Measurements from ENCODE around the gene ACAP2.
"Not testable (repeated sequence)": the region's sequence is repeated elsewhere in the genome, so short reads cannot be mapped to it uniquely, and the experiment has no call there.

Gene ACAP2

DNA sequence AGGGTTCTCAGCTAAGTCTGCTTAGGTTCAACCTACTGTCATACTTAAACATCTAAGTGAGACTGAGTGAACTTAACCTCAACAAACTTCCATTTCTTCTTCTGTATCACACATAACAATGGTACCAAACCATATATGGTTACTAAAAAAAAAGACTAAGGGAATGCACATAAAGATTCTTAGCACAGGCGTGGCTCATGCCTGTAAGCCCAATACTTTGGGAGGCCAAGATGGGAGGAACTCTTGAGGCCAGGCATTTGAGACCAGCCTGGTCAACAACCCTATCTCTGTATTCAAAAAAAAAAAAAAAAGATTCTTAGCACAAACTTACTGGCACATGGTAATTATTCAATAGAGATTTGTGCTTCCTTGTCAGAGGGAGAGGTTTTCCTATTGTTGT, 57.9 kb downstream of the ACAP2 start:
- no peak for FAIRE-seq

DNA sequence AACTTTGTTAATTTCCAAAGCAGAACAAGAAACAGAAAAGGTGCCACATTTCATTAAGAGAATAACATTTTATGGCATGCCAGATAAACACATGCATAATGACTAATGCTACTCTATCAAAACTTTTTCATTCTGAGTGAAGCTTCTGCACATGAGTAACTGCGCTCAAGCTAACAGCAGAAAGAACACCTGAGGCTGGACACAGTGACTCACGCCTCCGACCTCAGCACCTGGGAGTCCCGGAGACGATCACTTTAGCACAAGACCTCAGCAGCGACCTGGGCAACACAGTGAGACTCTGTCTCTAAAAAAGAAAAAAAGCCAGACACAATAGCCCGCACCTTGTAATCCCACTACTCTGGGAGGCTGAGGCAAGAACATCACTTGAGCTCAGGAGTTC, 70.6 kb downstream of the ACAP2 start:
- FAIRE-seq, result no peak

DNA sequence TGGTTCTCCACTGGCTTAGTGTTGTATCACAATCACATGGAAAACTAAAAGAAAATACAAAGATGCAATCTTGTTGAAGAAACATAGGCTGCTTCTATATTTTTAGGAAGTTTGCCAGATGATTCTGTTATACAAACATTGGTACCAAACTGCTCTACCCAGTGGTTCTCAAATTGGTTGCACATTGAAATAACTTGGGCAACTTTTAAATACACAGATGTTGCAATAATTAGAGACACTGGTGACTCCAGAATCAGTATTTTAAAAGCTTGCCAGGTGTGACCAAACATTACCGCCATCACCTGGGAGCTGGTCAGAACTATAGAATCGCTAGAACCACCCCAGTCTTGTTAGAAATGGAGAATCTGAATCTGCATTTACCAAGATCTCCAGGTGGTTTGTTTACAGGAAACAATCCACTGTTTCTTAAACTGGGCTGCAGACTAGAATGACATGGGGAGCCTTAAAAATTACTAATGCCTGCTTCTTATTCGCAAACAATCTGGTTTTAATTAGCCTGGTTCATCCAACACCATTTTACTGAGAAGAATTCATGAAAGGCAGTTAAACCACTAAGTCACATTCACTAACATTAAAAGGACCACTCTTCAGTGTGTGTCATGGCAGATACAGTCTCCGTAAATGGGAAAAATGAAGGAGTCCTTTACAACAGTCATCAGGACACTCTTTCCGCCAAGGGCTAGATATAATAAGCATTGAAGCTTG, 76.5 kb downstream of the ACAP2 start:
- FAIRE-seq, result no peak

DNA sequence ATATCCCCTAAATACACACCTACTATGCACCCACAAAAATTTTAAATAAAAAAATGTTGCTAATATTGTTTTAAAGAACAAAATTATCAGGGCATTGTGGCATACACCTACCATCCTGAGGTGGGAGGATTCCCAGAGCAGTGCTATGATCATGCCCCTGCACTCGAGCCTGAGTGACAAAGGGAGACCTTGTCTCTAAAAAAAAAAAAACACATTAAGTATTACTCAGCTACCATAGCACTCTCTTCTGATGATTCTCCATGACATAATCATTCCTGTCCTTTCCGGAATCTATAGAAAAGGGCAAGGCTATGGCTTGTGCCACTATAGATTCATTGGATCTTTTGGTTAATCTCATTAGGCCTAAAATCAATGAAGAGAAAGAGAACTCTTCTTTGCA, 77.4 kb downstream of the ACAP2 start:
- no peak for FAIRE-seq

DNA sequence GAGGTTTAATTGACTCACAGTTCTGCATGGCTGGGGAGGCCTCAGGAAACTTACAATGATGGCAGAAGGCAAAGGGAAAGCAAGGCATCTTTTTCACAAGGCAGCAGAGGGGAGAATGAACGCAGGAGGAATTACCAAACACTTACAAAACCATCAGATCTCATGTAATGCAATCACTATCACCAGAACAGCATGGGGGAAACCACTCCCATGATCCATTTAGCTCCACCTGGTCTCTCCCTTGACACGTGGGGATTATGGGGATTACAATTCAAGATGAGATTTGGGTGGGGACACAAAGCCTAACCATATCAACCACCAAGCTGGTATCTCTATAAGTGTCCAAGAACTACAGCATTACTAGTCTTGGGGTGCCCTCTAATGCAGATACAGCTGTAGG, 85.0 kb downstream of the ACAP2 start:
- FAIRE-seq, result not testable (repeated sequence)

DNA sequence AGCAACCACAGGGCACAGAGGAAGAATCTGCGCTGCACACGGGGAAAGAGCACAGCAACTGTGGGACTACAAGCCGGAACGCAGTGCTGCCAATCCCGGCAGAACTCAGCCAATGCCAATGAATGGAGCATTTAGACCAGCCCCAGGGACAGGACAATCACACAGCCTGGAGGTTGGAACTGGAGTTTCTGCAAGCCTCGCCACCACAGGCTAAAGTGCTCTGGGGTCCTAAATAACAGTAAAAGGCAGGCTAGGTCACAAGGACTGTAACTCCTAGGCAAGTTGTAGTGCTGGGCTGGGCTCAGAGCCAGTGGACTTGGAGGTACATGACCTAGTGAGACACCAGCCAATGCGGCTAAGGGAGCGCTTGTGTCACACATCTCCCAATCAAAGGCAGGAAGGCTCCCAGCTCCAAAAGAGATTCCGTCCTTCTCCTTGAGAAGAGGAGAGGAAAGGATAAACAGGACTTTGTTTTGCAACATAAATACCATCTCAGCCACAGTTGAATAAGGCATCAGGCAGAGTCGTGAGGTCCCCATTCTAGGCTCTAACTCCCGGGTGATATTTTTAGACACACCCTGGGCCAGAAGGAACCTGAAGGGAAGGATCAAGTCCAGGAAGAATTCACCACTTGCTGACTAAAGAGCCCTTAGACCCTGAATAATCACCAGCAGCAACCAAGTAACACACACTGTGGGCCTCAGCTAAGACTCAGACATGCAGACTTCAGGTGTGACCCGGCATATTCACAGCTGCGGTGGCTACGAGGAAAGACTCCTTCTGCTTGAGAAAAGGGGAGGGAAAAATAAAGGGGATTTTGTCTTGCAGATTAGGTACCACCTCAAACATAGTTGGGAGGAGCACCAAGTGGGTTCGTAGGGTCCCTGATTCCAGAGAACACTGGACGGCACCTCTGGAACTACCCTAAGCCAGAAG, 86.4 kb downstream of the ACAP2 start:
- FAIRE-seq, result no peak

DNA sequence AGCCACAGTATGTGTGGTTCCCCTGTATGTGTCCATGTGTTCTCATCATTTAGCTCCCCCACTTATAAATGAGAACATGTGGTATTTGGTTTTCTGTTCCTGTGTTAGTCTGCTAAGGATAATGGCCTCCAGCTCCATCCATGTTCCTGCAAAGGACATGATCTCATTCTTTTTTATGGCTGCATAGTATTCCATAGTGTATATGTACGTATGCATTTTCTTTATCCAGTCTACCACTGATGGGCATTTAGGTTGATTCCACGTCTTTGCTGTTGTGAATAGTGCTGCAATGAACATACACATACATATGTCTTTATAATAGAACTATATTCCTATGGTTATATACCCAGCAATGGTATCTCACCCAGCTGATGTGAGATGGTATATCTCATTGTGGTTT, 88.8 kb downstream of the ACAP2 start:
- FAIRE-seq, result not testable (repeated sequence)

DNA sequence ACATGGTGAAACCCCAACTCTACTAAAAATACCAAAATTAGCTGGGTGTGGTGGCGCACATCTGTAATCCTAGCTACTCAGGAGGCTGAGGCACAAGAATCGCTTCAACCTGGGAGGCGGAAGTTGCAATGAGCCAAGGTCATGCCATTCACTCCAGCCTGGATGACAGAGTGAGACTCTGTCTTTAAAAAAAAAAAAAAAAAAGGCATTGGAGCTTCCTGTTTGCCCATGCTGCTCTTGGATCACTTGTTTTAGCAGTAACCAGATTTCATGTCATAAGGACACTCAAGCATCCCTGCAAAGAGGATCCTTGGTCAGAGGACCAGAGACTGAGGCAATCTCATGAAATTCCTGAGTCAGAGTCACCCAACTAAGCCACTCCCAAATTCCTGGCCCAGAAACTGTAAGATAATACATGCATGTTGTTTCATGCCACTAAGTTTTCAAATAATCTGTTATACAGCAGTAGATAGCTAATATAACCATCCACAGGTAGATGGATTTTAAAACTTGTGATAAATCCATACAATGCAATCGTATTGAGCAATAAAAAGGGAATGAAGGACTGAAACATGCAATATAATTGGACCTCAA, 89.8 kb downstream of the ACAP2 start:
- FAIRE-seq, result no peak

DNA sequence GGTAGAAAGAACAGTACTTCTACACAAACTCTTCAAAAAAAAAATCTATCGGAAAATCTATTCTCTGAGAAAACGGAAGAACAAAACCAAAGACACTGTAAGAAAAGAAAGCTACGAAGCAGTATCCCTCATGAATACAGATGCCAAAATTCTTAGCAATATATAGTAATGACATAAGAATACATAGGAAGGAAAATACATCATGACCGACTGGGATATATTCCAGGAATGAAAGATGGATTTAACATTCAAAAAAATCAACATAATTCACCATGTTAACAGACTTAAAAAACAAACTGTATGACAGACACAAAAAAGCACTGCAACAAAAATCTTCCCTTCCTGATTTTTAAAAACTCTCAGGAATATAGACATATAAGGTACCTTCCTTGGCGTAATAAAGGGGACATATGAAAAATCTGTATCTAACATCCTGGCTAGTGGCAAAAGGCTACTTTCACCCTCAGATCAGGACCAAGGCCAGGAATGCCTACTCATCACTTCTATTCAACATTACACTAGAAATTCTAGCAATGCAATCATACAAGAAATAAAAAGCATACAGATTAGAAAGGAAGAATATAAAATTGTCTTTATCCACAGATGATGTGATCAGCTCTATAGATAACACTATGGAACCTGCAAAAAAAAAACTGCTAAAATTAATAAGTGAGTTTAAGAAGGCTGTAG, 94.2 kb downstream of the ACAP2 start:
- FAIRE-seq, result no peak

DNA sequence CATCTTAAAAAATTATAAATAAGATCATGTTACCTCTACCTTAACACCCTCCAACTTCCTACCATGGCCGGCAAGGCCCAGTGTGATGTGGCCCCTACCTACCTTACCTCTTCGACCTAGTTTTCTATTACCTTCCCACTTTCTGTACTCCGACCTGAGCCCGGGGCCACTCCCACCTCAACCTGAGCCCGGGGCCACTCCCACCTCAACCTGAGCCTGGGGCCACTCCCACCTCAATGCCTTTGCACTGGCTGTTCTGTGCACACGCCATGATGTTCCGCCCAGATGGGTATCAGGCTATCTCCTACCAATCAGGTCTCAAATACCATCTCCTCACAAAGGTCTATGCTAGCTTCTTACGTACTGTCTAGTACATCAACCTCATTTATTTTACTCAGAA, 105.1 kb downstream of the ACAP2 start:
- no peak for FAIRE-seq

DNA sequence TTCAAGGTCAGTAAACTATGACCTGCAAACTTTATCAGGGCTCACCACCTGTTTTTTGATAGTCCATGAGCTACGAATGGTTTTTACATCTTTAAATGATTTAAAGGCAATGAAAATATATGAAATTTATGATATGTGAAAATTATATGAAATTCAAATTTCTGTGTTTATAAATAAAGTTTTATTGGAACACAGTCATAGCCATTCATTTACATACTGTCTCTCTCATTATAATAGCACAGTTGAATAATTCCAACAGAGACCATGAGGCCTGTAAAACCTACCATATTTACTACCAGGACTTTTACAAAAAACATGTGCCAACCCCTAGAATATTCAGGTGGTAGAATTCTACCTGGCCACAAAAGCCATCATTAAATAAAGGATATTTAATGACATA, 107.9 kb downstream of the ACAP2 start:
- FAIRE-seq, result no peak

DNA sequence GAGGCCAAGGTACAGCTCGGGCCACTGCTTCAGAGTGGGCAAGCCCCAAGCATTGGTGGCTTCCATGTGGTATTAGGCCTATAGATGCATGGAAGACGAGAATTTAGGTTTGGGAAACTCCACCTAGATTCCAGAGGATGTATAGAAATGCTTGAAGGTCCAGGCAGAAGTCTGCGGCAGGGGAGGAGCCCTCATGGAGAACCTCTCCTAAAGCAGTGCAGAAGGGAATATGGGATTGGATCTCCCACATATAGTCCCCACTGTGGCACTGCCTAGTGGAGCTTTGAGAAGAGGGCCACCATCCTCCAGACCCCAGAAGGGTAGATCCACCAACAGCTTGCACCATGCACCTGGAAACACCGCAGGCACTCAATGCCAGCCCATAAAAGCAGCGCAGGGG, 123.8 kb downstream of the ACAP2 start:
- no peak for FAIRE-seq

DNA sequence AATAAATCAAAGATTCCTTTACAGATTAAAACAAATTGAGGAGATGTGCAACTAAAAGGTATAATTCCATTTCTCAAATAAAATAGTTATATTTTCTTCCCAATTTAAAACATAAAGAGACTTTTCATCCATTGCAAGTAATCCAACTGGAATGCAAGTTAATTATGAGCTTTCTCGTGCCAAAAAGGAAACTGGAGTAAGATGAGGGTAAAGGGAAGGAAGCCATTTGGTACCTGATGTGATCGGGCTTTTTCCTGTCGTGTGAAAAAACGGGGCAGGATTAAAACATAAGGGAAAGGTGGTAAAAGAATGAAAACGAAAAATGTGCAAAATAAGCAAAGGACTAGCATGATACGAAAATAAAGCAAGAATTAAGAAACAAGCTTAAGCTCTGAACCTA, 130.1 kb downstream of the ACAP2 start:
- no peak for FAIRE-seq

DNA sequence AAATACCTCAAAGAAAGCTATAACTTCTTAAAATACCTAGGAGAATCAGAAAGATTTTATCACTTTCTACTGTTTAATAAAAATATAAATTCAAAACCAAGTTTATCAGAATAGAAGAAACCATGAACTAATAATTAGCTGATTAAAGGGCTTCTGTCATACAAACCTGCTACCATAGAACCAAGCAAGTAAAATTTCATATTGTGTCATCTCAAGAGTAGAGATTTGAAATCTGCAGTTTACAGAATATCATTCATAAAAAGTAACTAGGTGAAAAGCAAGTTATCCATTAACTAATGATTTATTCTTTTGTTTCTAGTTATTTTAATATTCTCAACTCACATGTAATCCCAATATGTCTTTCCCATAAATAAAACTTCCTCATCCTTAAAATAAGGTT, 135.1 kb downstream of the ACAP2 start:
- FAIRE-seq, result no peak

DNA sequence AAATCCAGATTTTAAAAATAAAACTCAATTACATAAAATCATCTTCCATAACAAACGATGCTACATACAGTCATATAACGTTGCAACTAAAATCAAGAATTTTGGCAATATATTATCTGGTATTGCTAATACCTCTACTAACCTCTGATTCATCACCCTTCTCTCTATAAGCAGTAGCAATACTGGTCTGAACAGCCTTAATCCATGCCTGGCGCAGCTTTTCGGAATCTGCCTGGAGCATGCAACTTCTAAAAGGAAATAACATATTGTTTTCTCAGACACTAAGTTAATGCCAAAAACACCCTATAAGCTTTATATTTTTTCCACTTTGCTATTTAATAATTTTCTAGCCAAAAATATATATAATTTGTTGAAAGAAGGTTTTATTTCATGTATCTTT, 136.5 kb downstream of the ACAP2 start:
- no peak for FAIRE-seq

DNA sequence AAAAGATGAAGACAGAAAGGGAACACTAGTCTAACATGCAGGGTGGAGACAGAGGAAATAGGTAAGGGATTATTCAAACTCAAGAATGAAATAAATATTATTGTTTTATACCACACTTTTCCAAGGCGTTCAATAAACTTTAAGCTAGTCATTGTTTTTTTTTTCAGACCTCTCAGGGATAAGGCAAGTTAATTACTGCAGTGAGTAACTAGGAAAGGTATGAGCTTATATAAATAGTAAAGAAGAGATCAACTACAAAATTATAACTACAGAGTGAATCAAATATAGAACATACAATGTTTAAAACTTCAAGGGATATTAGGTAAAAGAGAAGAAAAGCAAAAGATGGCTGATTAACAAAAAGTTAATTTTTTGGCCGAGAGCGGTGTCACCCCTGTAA, 140.4 kb downstream of the ACAP2 start:
- no peak for FAIRE-seq

DNA sequence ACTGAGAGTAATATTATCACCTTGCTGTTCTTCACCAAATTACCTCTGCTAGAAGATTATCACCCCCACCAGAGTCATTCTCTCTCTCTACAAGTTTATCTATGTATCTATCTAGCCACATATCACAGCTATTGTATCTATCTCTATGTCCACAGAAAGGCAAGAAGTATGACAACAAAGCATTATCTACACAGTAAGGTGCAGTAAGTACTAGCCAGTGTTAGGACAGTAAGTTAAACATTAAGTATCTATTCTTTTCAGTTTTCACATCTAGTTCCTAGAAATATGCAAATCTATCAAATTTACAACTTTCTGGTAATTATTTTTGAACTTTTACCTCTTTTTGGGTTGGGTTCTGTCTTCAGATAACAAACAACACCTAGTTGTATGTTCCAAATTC, 145.4 kb downstream of the ACAP2 start:
- FAIRE-seq, result no peak

DNA sequence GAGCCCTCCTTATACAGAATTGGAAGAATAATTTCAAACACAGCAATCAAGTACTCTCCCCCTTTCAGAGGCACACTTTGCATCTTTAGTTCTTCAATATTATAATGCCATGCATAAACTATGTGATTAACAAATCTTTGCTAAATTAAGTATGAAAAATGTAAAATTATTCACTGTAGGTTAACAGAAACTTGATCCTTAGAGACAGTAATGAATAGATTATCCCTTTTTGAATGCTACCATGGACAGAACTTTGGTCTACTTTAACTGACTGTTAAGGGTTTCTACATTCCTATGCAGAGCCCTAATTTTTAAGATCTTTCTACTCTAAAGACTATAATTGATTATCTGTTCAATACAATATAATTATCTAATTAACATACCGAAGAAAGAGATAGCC, 146.2 kb downstream of the ACAP2 start:
- FAIRE-seq, result no peak

DNA sequence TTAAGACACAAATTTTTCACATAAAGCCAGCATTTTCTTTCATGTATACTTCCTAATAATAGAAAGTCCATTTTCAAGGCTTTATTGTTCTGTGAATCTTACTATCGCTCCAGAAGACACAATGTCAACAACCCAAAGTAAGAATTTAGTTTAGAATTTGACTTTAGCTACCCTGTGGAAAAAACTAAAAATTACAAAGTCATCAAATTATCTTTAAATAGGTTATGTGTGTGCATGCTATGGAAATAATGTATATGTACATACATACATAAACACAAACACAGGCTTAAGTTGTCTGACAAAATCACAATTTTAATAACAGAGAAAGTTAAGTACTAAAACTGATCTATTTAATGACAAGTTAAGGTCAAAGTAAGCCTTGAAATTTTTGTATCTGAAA, 151.7 kb downstream of the ACAP2 start:
- FAIRE-seq, result no peak

DNA sequence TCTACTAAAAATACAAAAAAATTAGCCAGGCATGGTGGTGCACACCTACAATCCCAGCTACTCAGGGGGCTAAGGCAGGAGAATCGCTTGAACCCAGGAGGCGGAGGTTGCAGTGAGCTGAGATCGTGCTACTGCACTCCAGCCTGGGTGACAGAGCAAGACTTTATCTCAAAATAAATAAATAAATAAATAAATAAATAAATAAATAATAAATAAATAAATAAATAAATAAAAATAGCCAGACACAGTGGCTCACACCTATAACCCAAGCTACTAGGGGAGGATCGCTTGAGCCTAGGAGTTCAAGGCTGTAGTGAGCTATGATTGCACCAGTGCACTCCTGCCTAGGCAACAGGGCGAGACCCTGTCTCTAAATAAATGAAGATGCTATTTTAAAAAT, 152.2 kb downstream of the ACAP2 start:
- FAIRE-seq, result not testable (repeated sequence)

DNA sequence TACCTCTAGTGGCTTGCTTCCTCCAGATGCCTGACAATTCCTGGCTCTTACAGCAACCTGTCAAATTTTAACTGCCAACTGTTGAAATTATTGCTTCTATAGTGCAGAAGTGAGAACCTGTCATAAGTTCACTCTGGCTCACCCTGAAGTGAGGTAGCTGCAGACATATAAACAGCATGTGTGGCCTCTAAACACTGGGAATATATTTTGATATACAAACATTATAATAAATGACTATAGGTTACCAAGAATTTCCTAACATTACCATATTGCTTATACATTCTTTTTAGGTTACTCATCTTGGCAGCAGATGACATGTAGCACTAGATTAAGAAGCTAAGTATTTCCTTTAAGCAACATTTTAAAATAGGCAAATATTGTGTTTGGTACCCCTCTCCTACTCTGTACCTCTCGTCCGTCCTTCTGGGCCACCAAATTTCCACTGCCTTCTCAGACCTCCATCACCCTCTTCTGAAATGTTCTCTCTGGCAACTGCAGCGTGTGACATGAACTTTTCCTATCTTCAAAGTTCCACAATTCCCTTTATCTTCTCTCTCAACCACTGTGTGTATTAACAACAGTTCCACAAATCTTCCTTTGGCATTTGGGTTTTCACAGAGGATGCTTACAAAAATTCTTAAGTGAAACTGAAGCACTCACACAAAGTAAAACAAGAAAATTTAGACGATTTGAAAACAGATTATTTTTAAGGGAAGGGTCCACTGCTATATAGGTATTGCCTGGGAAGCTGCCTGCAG, 156.5 kb downstream of the ACAP2 start:
- no peak for FAIRE-seq

DNA sequence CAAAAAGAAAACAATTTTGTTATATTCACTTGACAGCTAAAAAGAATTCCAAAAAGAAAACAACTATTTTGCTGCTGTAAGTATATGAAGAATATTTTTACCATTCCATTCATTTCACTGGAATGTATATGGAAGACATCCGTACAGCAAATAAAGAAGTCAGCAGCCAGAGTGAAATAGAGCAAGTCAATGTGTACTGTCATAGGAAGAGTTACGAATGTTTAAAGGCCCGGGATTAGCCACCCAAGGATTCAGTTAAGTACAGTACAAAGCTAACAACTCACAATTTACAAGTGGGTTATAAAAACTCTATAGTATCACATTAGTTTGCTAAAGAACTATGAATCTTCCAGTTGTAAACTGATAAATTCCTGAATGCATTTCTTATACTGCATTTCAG, 157.4 kb downstream of the ACAP2 start:
- no peak for FAIRE-seq

Measured in colon (tissue), 2 donors.